Caki2 (cell line): ENCODE data around the gene MAN1A1. TPM values are rescaled to one million over a fixed set of nuclear protein-coding genes. Genes with fewer than 3 reads are reported as not detected.

ENCODE experiments used
- DNase-seq: peaks from one replicate; pipeline ENCODE4 v3.0.0-alpha.2; 2015; ENCODE audit warnings: low read depth
- in situ Hi-C: cut with HindIII; loops from 2 replicates; pipeline ENCODE4 v1.10.0; 2016; ENCODE audit warnings: low sequenced_read_pairs, low pct_unique_long_range_greater_than_20kb, mixed read lengths
- total RNA-seq: library from RNA; depleted of rRNA; stranded (reverse); fragments of >200 nt; shearing (Covaris generic); gene quantifications from 2 replicates; pipeline ENCODE4 v1.2.3, GENCODE V29; 2014; ENCODE audit warnings: low replicate concordance

MAN1A1 gene
- total RNA-seq, 1 experiment from 2014 or later, result 1.2 TPM

GRCh38 chr6:119231394-119231793 lies 118.2 kb downstream of the MAN1A1 start:
- in situ Hi-C loops, result no loop called here
- no peak for DNase-seq

- in situ Hi-C loops, result no loop called here
- DNase-seq, result no peak
These were observed 119.4 kb downstream of the MAN1A1 start for GRCh38 chr6:119230160-119230559.

- in situ Hi-C loops, result no loop called here
- DNase-seq, result no peak
These were observed 122.2 kb downstream of the MAN1A1 start for GRCh38 chr6:119227377-119227776.

GRCh38 chr6:119226089-119226488 lies 123.5 kb downstream of the MAN1A1 start:
- in situ Hi-C loops, result no loop called here
- DNase-seq, result peak; percentile 2

GRCh38 chr6:119224095-119224701 lies 125.4 kb downstream of the MAN1A1 start:
- no peak for DNase-seq
- in situ Hi-C loops, result no loop called here

- in situ Hi-C loops, result no loop called here
- no peak for DNase-seq
These were observed 129.1 kb downstream of the MAN1A1 start for GRCh38 chr6:119220452-119220851.

GRCh38 chr6:119218548-119218947 lies 131.0 kb downstream of the MAN1A1 start:
- no peak for DNase-seq
- in situ Hi-C loops, result no loop called here

- no peak for DNase-seq
- in situ Hi-C loops, result no loop called here
These were observed 133.5 kb downstream of the MAN1A1 start for GRCh38 chr6:119215885-119216590.

GRCh38 chr6:119215309-119215708 lies 134.3 kb downstream of the MAN1A1 start:
- DNase-seq, result no peak
- in situ Hi-C loops, result no loop called here

GRCh38 chr6:119210596-119210995 lies 139.0 kb downstream of the MAN1A1 start:
- in situ Hi-C loops, result no loop called here
- no peak for DNase-seq

GRCh38 chr6:119209452-119210205 lies 139.9 kb downstream of the MAN1A1 start:
- no peak for DNase-seq
- in situ Hi-C loops, result no loop called here

GRCh38 chr6:119207971-119208725 lies 141.4 kb downstream of the MAN1A1 start:
- DNase-seq, result no peak
- in situ Hi-C loops, result no loop called here

- in situ Hi-C loops, result no loop called here
- DNase-seq, result no peak
These were observed 142.2 kb downstream of the MAN1A1 start for GRCh38 chr6:119207327-119207726.

- no peak for DNase-seq
- in situ Hi-C loops, result no loop called here
These were observed 143.5 kb downstream of the MAN1A1 start for GRCh38 chr6:119205911-119206618.

GRCh38 chr6:119204719-119205118 lies 144.8 kb downstream of the MAN1A1 start:
- in situ Hi-C loops, result no loop called here
- DNase-seq, result no peak

- DNase-seq, result no peak
- in situ Hi-C loops, result no loop called here
These were observed 148.1 kb downstream of the MAN1A1 start for GRCh38 chr6:119201480-119201879.

- in situ Hi-C loops, result no loop called here
- peak; percentile 6 for DNase-seq
These were observed 148.9 kb downstream of the MAN1A1 start for GRCh38 chr6:119200512-119201175.

- DNase-seq, result no peak
- in situ Hi-C loops, result no loop called here
These were observed 152.3 kb downstream of the MAN1A1 start for GRCh38 chr6:119197271-119197670.
